Testis (tissue), 2 donors: ENCODE measurements around the gene ANGPT4.

Experiments used
- CTCF ChIP-seq, 3 experiments: fragments of 450-650 bp in 2 of 3; fragments of 200-600 bp in 1 of 3; sonication (generic) in 1 of 3; IDR thresholded peaks; one replicate each; pipeline ENCODE4 v1.5.1; 2016 to 2019; ENCODE audit warnings: antibody characterized with exemption in 3 of 3, mild to moderate bottlenecking in 2 of 3, moderate library complexity in 1 of 3
- POLR2A ChIP-seq: fragments of 450-650 bp; IDR thresholded peaks from one replicate; pipeline ENCODE4 v1.6.1; 2017; ENCODE audit warnings: antibody characterized with exemption, mild to moderate bottlenecking, moderate library complexity

GRCh38 chr20:933029-933428 lies 16.9 kb upstream of the ANGPT4 start:
- TF ChIP-seq CTCF (IDR thresholded peaks at IDR 0.05) (no peak), POLR2A (no peak)
